Neural cell (in vitro differentiated cells): ENCODE measurements around the gene PRUNE2. TPM values are rescaled to one million over a fixed set of nuclear protein-coding genes. Genes with fewer than 3 reads are reported as not detected.
A peak's percentile ranks its signal among the peaks of the same experiment; 100 is the strongest.

ENCODE experiments used
- H2AFZ ChIP-seq: fragments of 200-600, 300-800 bp; sonication (generic), shearing (Covaris generic); 2 replicates; pipeline ENCODE4 v1.6.0; 2014; ENCODE audit warnings: low read depth, mild to moderate bottlenecking, antibody characterized with exemption, low read length, moderate library complexity
- H3F3A ChIP-seq: fragments of 200-600 bp; shearing (Covaris generic); 2 replicates; pipeline ENCODE4 v1.6.1; 2016; ENCODE audit warnings: mild to moderate bottlenecking, moderate library complexity, mixed read lengths, antibody characterized with exemption, low read length; ENCODE audit not compliant: insufficient read depth, poor library complexity, severe bottlenecking
- H3K27ac ChIP-seq: fragments of 200-600, 300-800 bp; sonication (generic), shearing (Covaris generic); 2 replicates; pipeline ENCODE4 v1.5.1; 2014; ENCODE audit warnings: mild to moderate bottlenecking, low read length, moderate library complexity
- H3K27me3 ChIP-seq: fragments of 300-800, 200-600 bp; sonication (generic), shearing (Covaris generic); 2 replicates; pipeline ENCODE4 v1.6.0; 2014; ENCODE audit warnings: mild to moderate bottlenecking, low read depth, low read length, moderate library complexity; ENCODE audit not compliant: insufficient read depth
- H3K36me3 ChIP-seq: fragments of 300-800, 200-600 bp; sonication (generic), shearing (Covaris generic); 2 replicates; pipeline ENCODE4 v1.5.1; 2014; ENCODE audit warnings: mild to moderate bottlenecking, antibody characterized with exemption, low read length, moderate library complexity; ENCODE audit not compliant: insufficient read depth
- H3K4me2 ChIP-seq: fragments of 300-800, 200-600 bp; sonication (generic), shearing (Covaris generic); 2 replicates; pipeline ENCODE4 v1.6.0; 2014; ENCODE audit warnings: mild to moderate bottlenecking, low read length
- H3K4me3 ChIP-seq: fragments of 300-800, 200-600 bp; sonication (generic), shearing (Covaris generic); 2 replicates; pipeline ENCODE4 v1.5.1; 2014; ENCODE audit warnings: mild to moderate bottlenecking, low read length, moderate library complexity
- H3K79me2 ChIP-seq: fragments of 200-600 bp; shearing (Covaris generic); replicated peaks from 2 replicates; pipeline ENCODE4 v1.6.0; 2014; ENCODE audit warnings: mild to moderate bottlenecking, low read length, moderate library complexity; ENCODE audit not compliant: insufficient read depth
- H3K9ac ChIP-seq: fragments of 300-800, 200-600 bp; sonication (generic), shearing (Covaris generic); 2 replicates; pipeline ENCODE4 v1.6.1; 2016; ENCODE audit warnings: mild to moderate bottlenecking, low read length, mixed read lengths
- H3K9me2 ChIP-seq: fragments of 200-600 bp; shearing (Covaris generic); 2 replicates; pipeline ENCODE4 v1.6.1; 2016; ENCODE audit warnings: mild to moderate bottlenecking, low read length, mixed read lengths; ENCODE audit not compliant: insufficient read depth
- H3K9me3 ChIP-seq: fragments of 200-600, 300-800 bp; sonication (generic), shearing (Covaris generic); 2 replicates; pipeline ENCODE4 v1.6.1; 2016; ENCODE audit warnings: mild to moderate bottlenecking, mixed run types, low read length, moderate library complexity, mixed read lengths
- H4K20me1 ChIP-seq: fragments of 200-600 bp; shearing (Covaris generic); 2 replicates; pipeline ENCODE4 v1.6.1; 2016; ENCODE audit warnings: mild to moderate bottlenecking, mixed run types; ENCODE audit not compliant: insufficient read depth
- CTCF ChIP-seq: fragments of 450-650 bp; IDR thresholded peaks from 2 replicates; pipeline ENCODE4 v1.5.1; 2014; ENCODE audit warnings: antibody characterized with exemption, mild to moderate bottlenecking, moderate library complexity; ENCODE audit not compliant: poor library complexity, severe bottlenecking
- EP300 ChIP-seq: fragments of 450-650 bp; conservative IDR thresholded peaks from 2 replicates; pipeline ENCODE4 v1.6.1; 2014; ENCODE audit warnings: antibody characterized with exemption, mild to moderate bottlenecking, moderate library complexity; ENCODE audit not compliant: poor library complexity, severe bottlenecking
- EZH2 ChIP-seq: fragments of 200-600, 300-800 bp; shearing (Covaris generic), sonication (generic); IDR thresholded peaks from 2 replicates; pipeline ENCODE4 v1.6.1; 2014; ENCODE audit warnings: antibody characterized with exemption, low read length, borderline replicate concordance, mild to moderate bottlenecking; ENCODE audit not compliant: insufficient read depth, poor library complexity, severe bottlenecking
- MXI1 ChIP-seq: fragments of 450-650 bp; conservative IDR thresholded peaks from 2 replicates; pipeline ENCODE4 v1.6.1; 2014; ENCODE audit warnings: antibody characterized with exemption, mild to moderate bottlenecking; ENCODE audit not compliant: poor library complexity, severe bottlenecking
- POLR2AphosphoS5 ChIP-seq: IDR thresholded peaks from 2 replicates; pipeline ENCODE4 v1.6.1; 2012
- RAD21 ChIP-seq: fragments of 450-650 bp; conservative IDR thresholded peaks from 2 replicates; pipeline ENCODE4 v1.6.1; 2014; ENCODE audit warnings: antibody characterized with exemption, mild to moderate bottlenecking, moderate library complexity
- REST ChIP-seq: IDR thresholded peaks from 2 replicates; pipeline ENCODE4 v1.6.1; 2012; ENCODE audit warnings: borderline replicate concordance
- SMC3 ChIP-seq: fragments of 450-650 bp; conservative IDR thresholded peaks from 2 replicates; pipeline ENCODE4 v1.6.1; 2014; ENCODE audit warnings: antibody characterized with exemption, mild to moderate bottlenecking, moderate library complexity; ENCODE audit not compliant: poor library complexity
- TAF1 ChIP-seq: IDR thresholded peaks from 2 replicates; pipeline ENCODE4 v1.6.1; 2012; ENCODE audit warnings: low read depth
- polyA plus RNA-seq: library from polyadenylated mRNA; depleted of rRNA; stranded (reverse); fragments of >200 nt; gene quantifications from 2 replicates; pipeline ENCODE4 v1.2.3, GENCODE V29; 2014

PRUNE2 gene
- polyA plus RNA-seq, 1 donor from 2014 or later: 9.7 TPM

GRCh38 chr9:76873056-76873792, 32.7 kb downstream of the PRUNE2 start:
- H3K27me3 ChIP-seq: no peaks in the 10 kb centered on the region
- no peak overlapping the region for H2AFZ ChIP-seq
- TF ChIP-seq SMC3 (no peak), CTCF (peak; percentile 24), EP300 (no peak)
- no peak overlapping the region for H3K27ac ChIP-seq
- no peaks in the 10 kb centered on the region for H3K79me2 ChIP-seq
- H3K9me3 ChIP-seq: no peaks in the 10 kb centered on the region
- no peaks in the 10 kb centered on the region for H3K9me2 ChIP-seq
- no peaks in the 10 kb centered on the region for H3K36me3 ChIP-seq
- H3K4me3 ChIP-seq: peak overlapping the region; percentile 45
- H4K20me1 ChIP-seq: no peaks in the 10 kb centered on the region
- no peak overlapping the region for H3K4me2 ChIP-seq
- H3F3A ChIP-seq: no peaks in the 10 kb centered on the region
- H3K9ac ChIP-seq: no peak overlapping the region

- TF ChIP-seq REST (no peak), CTCF (no peak), POLR2AphosphoS5 (no peak), SMC3 (no peak), TAF1 (no peak), RAD21 (no peak), MXI1 (no peak), EZH2 (no peak), EP300 (no peak)
- no peaks in the 10 kb centered on the region for H3K9me3 ChIP-seq
- H3K4me3 ChIP-seq: peak overlapping the region; percentile 41
- H3K79me2 ChIP-seq: no peaks in the 10 kb centered on the region
- no peaks in the 10 kb centered on the region for H3K9me2 ChIP-seq
- peaks cover under 1% of the 10 kb centered on the region for H3F3A ChIP-seq
- H3K27ac ChIP-seq: no peak overlapping the region
- no peaks in the 10 kb centered on the region for H3K36me3 ChIP-seq
- no peak overlapping the region for H2AFZ ChIP-seq
- H3K9ac ChIP-seq: no peak overlapping the region
- H3K27me3 ChIP-seq: no peaks in the 10 kb centered on the region
- peak overlapping the region; percentile 37 for H3K4me2 ChIP-seq
- no peaks in the 10 kb centered on the region for H4K20me1 ChIP-seq
These were observed 37.0 kb downstream of the PRUNE2 start for GRCh38 chr9:76868897-76869296.
